ENCODE results near the gene SLC25A19. TPM values are rescaled to one million over a fixed set of nuclear protein-coding genes. Genes with fewer than 3 reads are reported as not detected.

Gene SLC25A19
- total and polyA plus RNA-seq, 10 of the 15 experiments (the other 5 are each of a cell fraction or from before 2014, with no cell fraction given), result 32.9 to 91.6 (median 53.7) TPM

GRCh38 chr17:75250009-75250471 is 39.2 kb downstream of the SLC25A19 start (continued):
- TF ChIP-seq ATF7 (IDR thresholded peaks at IDR 0.05; ENCODE audit: low read depth) (peak; percentile 70; the same call in 1 of the 2 replicates), RUNX3 (IDR thresholded peaks at IDR 0.05; ENCODE audit: low read length) (peak; percentile 36), ZNF217 (IDR thresholded peaks at IDR 0.05) (no peak), TBL1XR1 (IDR thresholded peaks at IDR 0.05; ENCODE audit: low read depth, low read length) (0 out of 2 replicates have a peak, but pooled peaks have one; percentile 15), RELB (IDR thresholded peaks at IDR 0.05; ENCODE audit: low read depth) (peak; percentile 68; the same call in 1 of the 2 replicates), JUND (IDR thresholded peaks at IDR 0.05; ENCODE audit: low read depth, low read length) (no peak), ZBTB40 (IDR thresholded peaks at IDR 0.05; ENCODE audit: borderline replicate concordance) (no peak), SMC3 (IDR thresholded peaks at IDR 0.05; ENCODE audit: borderline replicate concordance, low read length) (no peak), STAT3 (IDR thresholded peaks at IDR 0.05; ENCODE audit: low read depth, low read length) (no peak; the same call in 1 of the 2 replicates), IRF5 (IDR thresholded peaks at IDR 0.05; ENCODE audit: borderline replicate concordance) (no peak), CREM (IDR thresholded peaks at IDR 0.05; ENCODE audit: low read depth) (peak; percentile 85), CEBPB (IDR thresholded peaks at IDR 0.05; ENCODE audit: borderline replicate concordance in 1 of 2, low read depth in 2 of 2, low read length in 2 of 2) (no peak), EP300 (IDR thresholded peaks at IDR 0.05; ENCODE audit: borderline replicate concordance in 1 of 2, control insufficient read depth in 1 of 2, low read depth in 2 of 2, low read length in 2 of 2) (0 out of 4 replicates have a peak, but pooled peaks of 1 of the 2 experiments have one; percentile 11), POLR2AphosphoS2 (IDR thresholded peaks at IDR 0.05; ENCODE audit: low read depth, low read length) (no peak), E2F4 (IDR thresholded peaks at IDR 0.05; ENCODE audit: low read depth, low read length) (no peak), NBN (IDR thresholded peaks at IDR 0.05) (peak; percentile 65), ASH2L (IDR thresholded peaks at IDR 0.05; ENCODE audit: borderline replicate concordance, low read depth) (0 out of 2 replicates have a peak, but pooled peaks have one; percentile 43), MEF2B (IDR thresholded peaks at IDR 0.05; ENCODE audit: partially characterized antibody, poor library complexity, severe bottlenecking) (peak; percentile 83), FOXK2 (IDR thresholded peaks at IDR 0.05) (no peak), CHD4 (IDR thresholded peaks at IDR 0.05) (no peak), EZH2 (IDR thresholded peaks at IDR 0.05; ENCODE audit: borderline replicate concordance, control insufficient read depth, low read depth, low read length) (no peak), YY1 (IDR thresholded peaks at IDR 0.05; ENCODE audit: low read depth, low read length) (peak; percentile 44; the same call in 1 of the 2 replicates), EGR1 (IDR thresholded peaks at IDR 0.05; ENCODE audit: borderline replicate concordance in 1 of 2, low read depth in 2 of 2, low read length in 2 of 2) (peak in 1 of 2 experiments; percentile 83; a peak in 2 of 3 replicates)

Data from GM12878 (cell line).